Activated naive CD4-positive, alpha-beta T cell treated with anti-CD3 and anti-CD28 coated beads, Interleukin-2, amount 10 ng/mL, durations not matched to agents 7 days and 5 days (primary cell): Measurements from ENCODE around the gene C12orf43.

Experiments
- CTCF ChIA-PET: fragments of 350-600 bp; sonication (Branson Sonifier 250); formaldehyde crosslinking; loops from one replicate; lab custom pipeline; 2021; ENCODE audit warnings: antibody characterized with exemption; lab: Charles Lee
- DNase-seq: peaks from one replicate; pipeline ENCODE4 v3.0.0-alpha.2; 2020
- H3K27ac Mint-ChIP-seq: one replicate; pipeline ENCODE4 v1.8.0; 2021; ENCODE audit warnings: mild to moderate bottlenecking, moderate library complexity, mixed read lengths
- H3K27me3 Mint-ChIP-seq: one replicate; pipeline ENCODE4 v1.8.0; 2021; ENCODE audit warnings: mild to moderate bottlenecking, mixed read lengths
- H3K36me3 Mint-ChIP-seq: one replicate; pipeline ENCODE4 v1.8.0; 2021; ENCODE audit warnings: mixed read lengths
- H3K4me1 Mint-ChIP-seq: one replicate; pipeline ENCODE4 v1.8.0; 2021; ENCODE audit warnings: mixed read lengths
- H3K4me3 Mint-ChIP-seq: one replicate; pipeline ENCODE4 v1.8.0; 2021; ENCODE audit warnings: mild to moderate bottlenecking, moderate library complexity, mixed read lengths
- H3K9me3 Mint-ChIP-seq: one replicate; pipeline ENCODE4 v1.8.0; 2021; ENCODE audit warnings: mixed read lengths

C12orf43 gene

GRCh38 chr12:120999191-121000120, 16.8 kb downstream of the C12orf43 start:
- Mint-ChIP-seq H3K27ac (no peak overlapping the region), H3K4me1 (peaks cover 3% of the 10 kb centered on the region), H3K36me3 (peaks cover 8% of the 10 kb centered on the region), H3K27me3 (peaks cover 17% of the 10 kb centered on the region), H3K9me3 (no peaks in the 10 kb centered on the region), H3K4me3 (no peak overlapping the region)
- CTCF ChIA-PET: no interaction called here
- no peak for DNase-seq

- CTCF ChIA-PET: no interaction called here
- Mint-ChIP-seq H3K9me3 (no peaks in the 10 kb centered on the region), H3K4me3 (no peak overlapping the region), H3K27me3 (peaks cover 24% of the 10 kb centered on the region), H3K27ac (no peak overlapping the region), H3K36me3 (peaks cover 3% of the 10 kb centered on the region), H3K4me1 (peaks cover 3% of the 10 kb centered on the region)
- no peak for DNase-seq
These were observed 17.9 kb downstream of the C12orf43 start for GRCh38 chr12:120998435-120998834.

DNA sequence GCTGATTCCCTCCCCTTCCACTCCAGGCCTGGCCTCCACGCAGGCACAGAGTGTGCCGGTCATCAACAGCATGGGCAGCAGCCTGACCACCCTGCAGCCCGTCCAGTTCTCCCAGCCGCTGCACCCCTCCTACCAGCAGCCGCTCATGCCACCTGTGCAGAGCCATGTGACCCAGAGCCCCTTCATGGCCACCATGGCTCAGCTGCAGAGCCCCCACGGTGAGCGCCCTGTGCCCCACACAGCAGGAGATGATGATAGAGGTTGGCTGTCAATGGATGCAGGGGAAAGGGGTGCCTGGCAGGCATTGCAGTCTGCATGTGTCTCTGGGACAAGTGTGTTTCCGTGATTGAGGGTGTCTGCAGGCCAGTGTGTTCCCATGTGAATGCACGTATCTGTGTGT, 18.8 kb downstream of the C12orf43 start:
- Mint-ChIP-seq H3K4me3 (no peak overlapping the region), H3K4me1 (peaks cover 3% of the 10 kb centered on the region), H3K27ac (no peak overlapping the region), H3K36me3 (no peaks in the 10 kb centered on the region), H3K27me3 (peaks cover 31% of the 10 kb centered on the region), H3K9me3 (no peaks in the 10 kb centered on the region)
- CTCF ChIA-PET: no interaction called here
- DNase-seq: no peak

DNA sequence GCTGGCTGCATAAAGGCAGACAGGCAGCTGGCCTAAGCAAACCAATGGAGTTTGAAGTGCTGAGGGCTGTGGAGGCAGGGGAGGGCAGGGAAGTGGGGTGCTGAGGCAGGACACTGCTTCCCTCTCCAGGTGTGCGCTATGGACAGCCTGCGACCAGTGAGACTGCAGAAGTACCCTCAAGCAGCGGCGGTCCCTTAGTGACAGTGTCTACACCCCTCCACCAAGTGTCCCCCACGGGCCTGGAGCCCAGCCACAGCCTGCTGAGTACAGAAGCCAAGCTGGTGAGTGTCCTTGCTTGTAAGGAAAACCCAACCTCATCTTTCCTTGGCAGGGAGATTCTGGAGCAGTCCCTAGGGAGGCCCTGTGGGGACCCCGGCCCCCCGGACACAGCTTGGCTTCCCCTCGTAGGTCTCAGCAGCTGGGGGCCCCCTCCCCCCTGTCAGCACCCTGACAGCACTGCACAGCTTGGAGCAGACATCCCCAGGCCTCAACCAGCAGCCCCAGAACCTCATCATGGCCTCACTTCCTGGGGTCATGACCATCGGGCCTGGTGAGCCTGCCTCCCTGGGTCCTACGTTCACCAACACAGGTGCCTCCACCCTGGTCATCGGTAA, 20.0 kb downstream of the C12orf43 start:
- CTCF ChIA-PET: no interaction called here

GRCh38 chr12:120994589-120995337, 21.5 kb downstream of the C12orf43 start:
- Mint-ChIP-seq H3K9me3 (no peaks in the 10 kb centered on the region), H3K36me3 (no peaks in the 10 kb centered on the region), H3K4me3 (no peak overlapping the region), H3K27me3 (peaks cover 36% of the 10 kb centered on the region), H3K4me1 (no peaks in the 10 kb centered on the region), H3K27ac (no peak overlapping the region)
- CTCF ChIA-PET: no interaction called here
- DNase-seq: no peak

More for the DNA sequence above, 20.0 kb downstream of the C12orf43 start:
- DNase-seq: no peak
- H3K36me3 Mint-ChIP-seq: no peaks in the 10 kb centered on the region
- no peaks in the 10 kb centered on the region for H3K9me3 Mint-ChIP-seq
- peaks cover 36% of the 10 kb centered on the region for H3K27me3 Mint-ChIP-seq
- no peak overlapping the region for H3K4me3 Mint-ChIP-seq
- no peak overlapping the region for H3K27ac Mint-ChIP-seq
- peaks cover 3% of the 10 kb centered on the region for H3K4me1 Mint-ChIP-seq

DNA sequence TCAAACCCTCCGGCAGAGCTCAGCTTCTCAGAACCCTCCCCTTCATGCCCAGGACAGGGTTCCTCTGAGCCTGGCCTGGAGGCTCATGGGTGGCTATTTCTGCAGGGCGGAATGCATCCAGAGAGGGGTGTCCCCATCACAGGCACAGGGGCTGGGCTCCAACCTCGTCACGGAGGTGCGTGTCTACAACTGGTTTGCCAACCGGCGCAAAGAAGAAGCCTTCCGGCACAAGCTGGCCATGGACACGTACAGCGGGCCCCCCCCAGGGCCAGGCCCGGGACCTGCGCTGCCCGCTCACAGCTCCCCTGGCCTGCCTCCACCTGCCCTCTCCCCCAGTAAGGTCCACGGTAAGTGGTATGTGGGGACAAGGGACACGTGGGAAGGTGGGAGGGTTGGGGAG, 22.2 kb downstream of the C12orf43 start:
- Mint-ChIP-seq H3K9me3 (no peaks in the 10 kb centered on the region), H3K36me3 (no peaks in the 10 kb centered on the region), H3K27ac (no peak overlapping the region), H3K27me3 (peaks cover 36% of the 10 kb centered on the region), H3K4me1 (no peaks in the 10 kb centered on the region), H3K4me3 (no peak overlapping the region)
- CTCF ChIA-PET: no interaction called here
- DNase-seq: no peak

GRCh38 chr12:120993496-120993895, 22.8 kb downstream of the C12orf43 start:
- H3K4me3 Mint-ChIP-seq: no peak overlapping the region
- H3K9me3 Mint-ChIP-seq: no peaks in the 10 kb centered on the region
- H3K4me1 Mint-ChIP-seq: no peaks in the 10 kb centered on the region
- CTCF ChIA-PET: interaction anchor here (1.1 kb wide), 1 partner anchor 22 kb away, joined by 3 read pairs; no protein-coding TSS in a partner anchor
- no peak for DNase-seq
- no peak overlapping the region for H3K27ac Mint-ChIP-seq
- peaks cover 36% of the 10 kb centered on the region for H3K27me3 Mint-ChIP-seq
- no peaks in the 10 kb centered on the region for H3K36me3 Mint-ChIP-seq

- H3K4me3 Mint-ChIP-seq: no peak overlapping the region
- no peaks in the 10 kb centered on the region for H3K9me3 Mint-ChIP-seq
- H3K4me1 Mint-ChIP-seq: no peaks in the 10 kb centered on the region
- CTCF ChIA-PET: interaction anchor here (1.1 to 1.4 kb wide), 2 partner anchors 12 to 21 kb away, joined by 3 to 5 read pairs; no protein-coding TSS in a partner anchor
- no peaks in the 10 kb centered on the region for H3K36me3 Mint-ChIP-seq
- DNase-seq: no peak
- H3K27me3 Mint-ChIP-seq: peaks cover 36% of the 10 kb centered on the region
- H3K27ac Mint-ChIP-seq: no peak overlapping the region
These were observed 23.3 kb downstream of the C12orf43 start for GRCh38 chr12:120992989-120993388.

DNA sequence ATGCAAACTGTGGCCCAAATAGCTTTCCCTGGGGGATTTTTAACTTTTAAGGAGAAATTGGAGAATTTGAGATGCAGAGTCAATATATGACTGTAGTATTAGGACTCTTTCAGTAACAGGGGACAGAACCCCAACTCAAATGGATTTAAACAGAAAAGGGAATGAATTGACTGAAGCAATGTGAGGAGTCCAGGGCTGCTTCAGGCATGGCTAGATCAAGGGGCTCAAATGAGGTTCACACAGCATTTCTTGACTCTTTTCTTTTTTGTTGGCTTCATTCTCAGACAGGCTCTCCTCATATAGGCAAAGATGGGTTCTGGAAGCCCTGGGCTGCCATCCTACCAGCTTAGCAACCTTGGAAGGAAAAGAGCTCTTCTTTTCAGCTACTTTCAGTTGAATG, 24.3 kb downstream of the C12orf43 start:
- H3K9me3 Mint-ChIP-seq: no peaks in the 10 kb centered on the region
- CTCF ChIA-PET: interaction anchor here (1.4 kb wide), 1 partner anchor 13 kb away, joined by 5 read pairs; no protein-coding TSS in a partner anchor
- no peaks in the 10 kb centered on the region for H3K36me3 Mint-ChIP-seq
- H3K4me1 Mint-ChIP-seq: no peaks in the 10 kb centered on the region
- DNase-seq: no peak
- peaks cover 32% of the 10 kb centered on the region for H3K27me3 Mint-ChIP-seq
- no peak overlapping the region for H3K27ac Mint-ChIP-seq
- no peak overlapping the region for H3K4me3 Mint-ChIP-seq

- CTCF ChIA-PET: interaction anchor here (1.5 kb wide), 1 partner anchor 15 kb away, joined by 4 read pairs; no protein-coding TSS in a partner anchor
- no peak overlapping the region for H3K4me3 Mint-ChIP-seq
- peak overlapping the region; percentile 1 for H3K27ac Mint-ChIP-seq
- H3K9me3 Mint-ChIP-seq: no peaks in the 10 kb centered on the region
- no peaks in the 10 kb centered on the region for H3K36me3 Mint-ChIP-seq
- DNase-seq: no peak
- no peaks in the 10 kb centered on the region for H3K4me1 Mint-ChIP-seq
- H3K27me3 Mint-ChIP-seq: peaks cover 30% of the 10 kb centered on the region
These were observed 25.7 kb downstream of the C12orf43 start for GRCh38 chr12:120990487-120991055.

GRCh38 chr12:120989687-120990086, 26.6 kb downstream of the C12orf43 start:
- peaks cover 21% of the 10 kb centered on the region for H3K27me3 Mint-ChIP-seq

GRCh38 chr12:120988658-120989057, 27.6 kb downstream of the C12orf43 start:
- Mint-ChIP-seq H3K9me3 (no peaks in the 10 kb centered on the region), H3K4me3 (no peak overlapping the region), H3K27ac (no peak overlapping the region), H3K27me3 (peaks cover 20% of the 10 kb centered on the region), H3K36me3 (no peaks in the 10 kb centered on the region), H3K4me1 (no peaks in the 10 kb centered on the region)
- CTCF ChIA-PET: no interaction called here
- DNase-seq: no peak

More at GRCh38 chr12:120989687-120990086, 26.6 kb downstream of the C12orf43 start:
- CTCF ChIA-PET: interaction anchor here (0.6 to 1.5 kb wide), 2 partner anchors 16 to 64 kb away, joined by 3 to 4 read pairs; no protein-coding TSS in a partner anchor
- Mint-ChIP-seq H3K36me3 (no peaks in the 10 kb centered on the region), H3K4me1 (no peaks in the 10 kb centered on the region), H3K4me3 (no peak overlapping the region), H3K27ac (no peak overlapping the region), H3K9me3 (no peaks in the 10 kb centered on the region)
- DNase-seq: no peak

DNA sequence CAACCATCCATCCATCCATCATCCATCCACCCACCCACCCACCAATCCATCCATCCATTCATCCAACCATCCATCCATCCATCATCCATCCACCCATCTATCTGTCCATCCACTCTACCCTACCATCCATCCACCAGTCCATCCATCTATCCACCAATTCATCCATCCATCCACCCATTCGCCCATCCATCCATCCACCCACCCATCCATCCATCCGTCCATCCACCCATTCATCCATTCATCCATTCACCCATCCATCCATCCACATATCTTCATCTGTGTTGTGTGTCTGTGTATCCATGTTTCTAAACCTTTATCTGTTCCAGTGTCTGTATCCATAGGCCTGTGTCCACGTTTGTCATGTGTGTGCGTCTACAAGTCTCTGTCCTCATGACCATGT, 28.1 kb downstream of the C12orf43 start:
- no peaks in the 10 kb centered on the region for H3K9me3 Mint-ChIP-seq

More for the DNA sequence above, 28.1 kb downstream of the C12orf43 start:
- H3K4me1 Mint-ChIP-seq: no peaks in the 10 kb centered on the region
- no peak for DNase-seq
- CTCF ChIA-PET: no interaction called here
- no peak overlapping the region for H3K27ac Mint-ChIP-seq
- no peaks in the 10 kb centered on the region for H3K36me3 Mint-ChIP-seq
- H3K27me3 Mint-ChIP-seq: peaks cover 16% of the 10 kb centered on the region
- no peak overlapping the region for H3K4me3 Mint-ChIP-seq
